GM23248 (cell line): ENCODE data around the gene MYH3.

Experiments used
- EZH2 ChIP-seq: fragments of 200-600 bp; sonication (generic); IDR thresholded peaks from 2 replicates; pipeline ENCODE4 v1.6.1; 2018; ENCODE audit warnings: antibody characterized with exemption, mild to moderate bottlenecking; ENCODE audit not compliant: insufficient read depth, poor library complexity, severe bottlenecking
- EZH2phosphoT487 ChIP-seq: fragments of 200-600 bp; sonication (generic); IDR thresholded peaks from 2 replicates; pipeline ENCODE4 v1.6.1; 2018; ENCODE audit warnings: antibody characterized with exemption, moderate library complexity, mild to moderate bottlenecking, low read depth; ENCODE audit not compliant: insufficient read depth

DNA sequence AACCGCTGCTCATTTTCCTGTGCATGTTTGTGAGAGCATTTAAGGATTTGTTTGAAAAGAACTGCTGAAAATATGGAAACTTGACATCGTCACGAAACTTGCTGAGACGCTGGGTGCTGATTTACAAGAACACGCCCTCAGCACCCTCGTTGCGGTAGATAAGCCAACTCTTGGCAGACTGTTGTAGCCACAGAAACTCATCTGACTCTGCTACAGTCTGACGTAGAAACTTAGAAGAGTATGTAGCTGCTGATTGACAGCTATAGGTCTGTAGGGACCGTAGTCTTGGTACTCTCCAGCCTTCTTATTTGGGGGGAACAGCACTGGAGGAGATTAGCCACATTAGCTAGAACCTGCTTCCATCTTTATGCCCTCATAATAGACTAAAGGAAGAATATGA lies 71.6 kb downstream of the MYH3 start:
- TF ChIP-seq EZH2 (no peak), EZH2phosphoT487 (no peak)
